ENCODE data around the gene AUP1.

AUP1 gene

DNA sequence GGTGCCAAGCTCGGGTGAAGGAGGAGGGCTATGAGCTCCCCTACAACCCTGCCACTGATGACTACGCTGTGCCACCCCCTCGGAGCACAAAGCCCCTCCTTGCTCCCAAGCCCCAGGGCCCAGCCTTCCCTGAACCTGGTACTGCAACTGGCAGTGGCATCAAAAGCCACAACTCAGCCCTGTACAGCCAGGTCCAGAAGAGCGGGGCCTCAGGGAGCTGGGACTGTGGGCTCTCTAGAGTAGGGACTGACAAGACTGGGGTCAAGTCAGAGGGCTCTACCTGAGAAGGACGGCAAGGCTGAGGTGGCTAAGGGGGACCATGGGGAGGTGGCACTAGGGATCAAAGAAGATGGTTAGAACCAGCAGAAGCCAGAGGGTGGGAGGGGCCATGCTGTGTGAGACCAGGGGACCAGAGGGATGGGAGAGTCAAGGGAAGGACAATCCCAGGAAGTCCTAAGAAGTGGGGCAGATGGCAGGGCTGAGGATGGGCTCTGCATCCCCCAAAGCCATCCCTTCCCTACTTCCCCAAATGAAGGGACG is 27.4 kb upstream of the AUP1 start:
- DNase-seq (ENCODE audit: low spot score), result no peak

DNA sequence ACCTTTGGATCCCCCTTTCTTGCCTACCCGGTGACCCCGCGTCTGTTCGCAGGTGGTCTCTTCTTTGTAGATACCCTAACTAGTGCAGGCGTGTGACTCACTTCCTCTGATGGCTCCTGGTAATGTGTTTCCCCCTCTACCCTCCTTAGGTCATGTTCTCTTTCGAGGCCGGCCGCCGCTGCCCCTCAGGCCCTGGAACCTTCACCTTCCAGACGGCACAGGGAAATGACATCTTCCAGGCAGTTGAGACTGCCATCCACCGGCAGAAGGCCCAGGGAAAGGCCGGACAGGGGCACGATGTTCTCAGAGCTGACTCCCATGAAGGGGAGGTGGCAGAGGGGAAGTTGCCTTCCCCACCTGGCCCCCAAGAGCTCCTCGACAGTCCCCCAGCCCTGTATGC is 26.7 kb upstream of the AUP1 start:
- DNase-seq (ENCODE audit: low spot score), result no peak

DNA sequence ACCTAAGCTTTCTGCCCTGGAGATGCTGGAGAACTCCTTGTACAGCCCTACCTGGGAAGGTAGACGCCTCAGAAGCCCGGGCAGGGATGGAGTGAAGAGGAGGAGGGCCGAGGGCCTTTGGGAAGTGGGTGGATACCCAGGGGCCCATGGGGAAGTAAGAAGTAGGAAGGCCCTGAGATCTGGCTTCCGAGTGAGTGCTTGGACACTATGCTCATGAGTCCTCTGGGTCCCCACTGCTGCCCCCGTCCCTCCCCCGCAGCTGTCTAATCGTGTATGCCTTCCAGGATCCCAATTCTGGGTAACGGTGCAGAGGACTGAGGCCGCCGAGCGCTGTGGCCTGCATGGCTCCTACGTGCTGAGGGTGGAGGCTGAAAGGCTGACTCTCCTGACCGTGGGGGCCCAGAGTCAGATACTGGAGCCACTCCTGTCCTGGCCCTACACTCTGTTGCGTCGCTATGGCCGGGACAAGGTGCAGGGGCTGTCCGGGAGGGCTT is 26.2 kb upstream of the AUP1 start:
- no peak for DNase-seq (ENCODE audit: low spot score)

DNA sequence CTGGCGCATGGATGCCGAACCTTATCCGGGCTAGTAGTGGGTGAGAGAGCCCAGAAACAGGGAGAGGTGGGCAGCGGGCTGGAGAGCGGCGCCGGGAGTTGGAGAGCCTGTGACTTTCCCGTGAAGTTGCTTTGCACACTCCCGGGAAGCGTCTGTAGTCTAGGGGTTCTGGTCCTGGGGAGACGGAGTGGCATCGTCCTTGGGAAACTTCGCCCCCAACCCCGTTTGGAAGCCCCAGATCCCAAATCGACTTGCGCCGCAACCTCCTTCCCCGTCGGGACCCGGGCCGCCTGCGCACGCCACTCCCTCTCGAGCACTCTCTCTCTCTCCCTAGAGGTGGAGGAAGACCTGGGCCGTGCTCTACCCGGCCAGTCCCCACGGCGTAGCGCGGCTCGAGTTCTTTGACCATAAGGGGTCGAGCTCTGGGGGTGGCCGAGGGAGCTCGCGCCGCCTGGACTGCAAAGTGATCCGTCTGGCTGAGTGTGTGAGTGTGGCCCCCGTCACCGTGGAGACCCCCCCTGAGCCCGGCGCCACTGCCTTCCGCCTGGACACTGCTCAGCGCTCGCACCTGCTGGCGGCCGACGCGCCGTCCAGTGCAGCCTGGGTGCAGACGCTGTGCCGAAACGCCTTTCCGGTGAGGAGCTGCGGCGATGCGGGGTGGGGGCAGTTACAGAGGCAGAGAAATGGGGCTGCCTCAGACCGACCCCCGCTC is 25.5 kb upstream of the AUP1 start:
- DNase-seq (ENCODE audit: low spot score), result peak; percentile 18

DNA sequence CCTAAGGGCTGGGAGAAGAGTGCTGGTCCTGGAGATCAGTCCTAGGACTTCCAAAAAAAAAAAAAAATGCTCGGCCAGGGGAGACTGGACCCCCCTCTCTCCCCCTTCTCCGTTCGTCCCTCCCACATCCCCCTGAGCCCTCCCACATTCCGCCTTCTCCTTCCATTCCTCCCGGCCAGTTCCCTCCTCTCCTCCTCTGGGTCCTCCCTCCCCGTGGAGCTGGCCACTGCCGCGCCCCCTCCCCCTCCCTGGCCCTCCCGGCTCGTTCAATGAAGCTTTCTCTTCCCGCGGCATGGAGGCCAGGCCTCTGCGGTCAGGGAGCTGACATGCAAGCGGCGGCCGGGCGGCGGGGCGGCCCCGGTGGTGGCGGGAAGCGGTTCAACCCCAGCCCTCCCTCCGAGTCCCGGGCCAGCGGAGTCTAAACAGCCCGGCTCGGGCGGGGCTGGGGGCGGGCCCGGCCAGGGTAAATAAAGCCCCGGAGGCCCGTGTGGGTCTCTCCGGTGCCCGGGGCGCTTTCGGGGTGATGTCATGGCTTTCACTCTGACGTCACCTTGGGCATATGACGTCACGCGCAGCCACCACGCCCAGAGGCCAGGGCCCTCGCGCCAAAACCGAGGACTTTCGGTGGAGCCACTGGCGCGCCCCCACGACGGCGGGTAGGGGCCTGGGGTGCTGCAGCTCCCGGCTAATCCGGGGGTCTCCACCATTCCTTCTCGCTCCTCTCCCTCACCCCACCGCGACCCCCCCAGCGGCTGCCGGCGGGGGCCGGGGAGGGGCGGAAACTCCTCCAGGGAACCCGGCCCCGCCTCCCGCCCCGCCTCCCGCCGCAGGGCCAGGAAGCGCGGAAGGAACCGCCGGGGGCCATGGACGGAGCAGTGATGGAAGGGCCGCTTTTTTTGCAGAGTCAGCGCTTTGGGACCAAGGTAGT is 24.6 kb upstream of the AUP1 start, which contains the start of the genes DOK1 and LOXL3:
DOK1 (plus strand) TSS at position 829 of the 928 bp plus-strand sequence; CDS start at position 864, 35 bp downstream.
LOXL3 (minus strand) TSS at position 51 of the 928 bp plus-strand sequence. CDS start 1,308 bp downstream, outside the sequence.
- DNase-seq (ENCODE audit: low spot score), result peak; percentile 80

DNA sequence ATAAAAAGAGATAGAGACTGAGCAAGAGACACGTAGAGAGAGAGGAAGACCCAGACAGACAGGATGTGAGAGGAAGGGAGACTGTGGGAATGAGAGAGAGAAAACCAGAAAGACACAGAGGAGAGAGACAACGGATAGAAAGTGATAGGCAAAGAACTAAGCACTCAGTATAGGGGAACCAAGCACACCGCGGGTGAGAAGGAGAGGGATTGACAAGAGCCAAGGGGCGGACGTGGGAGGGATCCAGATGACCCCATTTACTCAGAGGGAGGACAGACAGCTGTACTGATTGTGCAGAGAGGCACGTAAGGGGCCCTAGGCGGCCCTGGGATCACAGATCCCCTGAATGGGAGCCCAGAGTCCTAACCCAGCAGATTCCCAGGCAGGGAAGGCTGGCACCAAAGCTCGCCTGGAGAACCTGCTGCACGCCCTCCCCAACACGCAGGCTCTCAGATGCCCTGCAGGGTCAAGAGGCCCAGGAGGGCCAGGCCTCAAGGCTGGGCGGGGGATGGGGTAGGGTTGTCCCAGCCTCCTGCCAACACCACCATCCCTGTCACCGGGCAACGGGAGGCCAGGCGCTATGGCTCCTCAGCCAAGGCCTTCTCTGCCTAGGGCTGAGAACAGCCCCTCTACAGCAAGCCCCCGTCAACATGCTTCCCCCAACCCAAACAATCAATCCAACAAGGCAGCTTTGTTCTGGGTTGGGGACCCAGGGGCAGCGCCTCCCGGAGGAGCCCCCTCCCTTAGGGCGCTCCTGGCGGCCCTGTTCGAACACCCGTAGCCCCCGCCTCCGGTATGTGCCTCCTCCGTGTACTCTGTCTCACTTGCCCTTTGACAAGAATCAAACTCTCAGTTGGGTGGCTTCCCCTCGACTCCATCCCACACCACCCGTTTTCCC is 23.7 kb upstream of the AUP1 start:
- DNase-seq (ENCODE audit: low spot score), result no peak

DNA sequence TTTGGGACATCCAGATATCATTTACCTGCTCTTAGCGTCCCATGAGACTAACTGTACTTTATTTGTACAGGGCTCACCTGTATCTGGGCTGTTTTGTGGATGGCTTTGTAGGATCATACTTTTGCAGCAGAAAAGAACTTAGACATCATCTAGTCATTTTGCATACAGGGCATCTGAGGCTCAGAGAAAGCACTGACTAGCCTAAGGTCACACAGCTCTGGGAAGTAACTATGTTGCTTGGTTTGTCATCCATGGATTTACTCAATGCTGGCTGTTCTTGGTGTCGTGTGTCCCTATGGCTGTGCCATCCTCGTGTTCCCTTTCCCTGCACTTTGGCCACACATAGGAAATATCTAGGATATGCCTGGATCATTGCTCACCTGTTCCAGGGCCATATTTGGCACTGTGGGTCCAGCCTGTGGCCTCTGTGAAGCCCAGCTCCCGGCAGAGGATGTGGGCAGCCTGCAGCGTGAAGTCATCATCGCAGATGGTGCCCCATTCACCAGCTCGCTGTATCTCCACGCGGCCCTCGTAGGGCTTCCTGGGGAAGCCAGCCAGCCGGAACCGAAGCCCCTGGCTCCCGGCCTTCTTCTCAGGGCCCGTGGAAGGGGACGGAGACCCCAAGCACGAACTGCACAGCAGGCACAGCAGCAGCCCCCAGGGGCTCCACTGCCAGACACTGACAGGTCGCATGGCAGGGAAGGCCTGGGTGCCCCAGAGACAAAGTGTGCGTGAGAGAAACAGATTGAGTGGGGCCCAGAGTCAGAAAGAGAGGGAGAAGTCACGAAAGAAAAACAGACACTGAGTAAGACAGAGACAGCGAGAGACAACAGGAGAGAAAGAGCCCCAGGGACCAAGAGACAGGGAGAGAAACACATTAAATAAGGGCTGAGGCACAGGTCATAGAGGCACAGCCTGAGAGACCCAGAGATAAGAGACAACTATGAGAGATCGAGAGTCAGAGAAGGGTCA is 22.7 kb upstream of the AUP1 start:
- DNase-seq (ENCODE audit: low spot score), result no peak

DNA sequence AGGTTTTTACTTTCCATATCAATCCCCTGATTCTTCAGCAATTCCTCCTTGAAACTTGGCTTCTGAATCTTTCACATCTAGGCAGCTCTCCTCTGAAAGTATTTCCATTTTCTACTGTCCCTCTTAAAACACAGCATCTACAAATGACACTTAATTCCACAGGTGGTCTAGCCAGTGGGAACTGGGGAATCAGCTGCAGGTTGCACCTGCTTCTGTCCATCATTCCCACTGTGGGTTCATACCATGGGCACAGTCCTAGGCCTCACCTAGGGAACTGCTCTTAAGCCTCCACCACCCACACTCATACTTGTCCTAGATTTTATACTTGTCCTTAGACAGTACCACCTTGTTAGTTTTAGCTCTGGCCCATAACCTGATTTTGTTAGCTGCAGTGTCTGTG is 22.0 kb upstream of the AUP1 start:
- no peak for DNase-seq (ENCODE audit: low spot score)

DNA sequence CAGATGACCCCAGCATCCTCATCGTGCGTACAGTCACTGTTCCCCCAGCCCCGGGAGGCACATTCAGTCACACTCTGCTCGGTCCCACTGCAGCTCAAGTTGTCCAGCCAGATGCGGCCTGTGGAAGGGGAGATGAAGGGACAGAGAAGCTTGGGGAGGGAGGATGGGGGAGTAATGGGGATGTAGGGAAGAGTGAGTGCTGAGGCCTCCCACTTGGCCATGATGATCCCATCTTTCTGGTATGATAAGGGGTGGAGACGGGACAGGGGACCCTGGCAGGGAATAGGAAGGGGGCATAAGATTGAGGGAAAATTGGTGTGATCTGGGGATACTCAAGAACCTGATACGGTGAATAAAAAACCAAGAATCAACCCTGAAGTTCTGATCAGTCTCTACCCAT is 20.7 kb upstream of the AUP1 start:
- no peak for DNase-seq (ENCODE audit: low spot score)

DNA sequence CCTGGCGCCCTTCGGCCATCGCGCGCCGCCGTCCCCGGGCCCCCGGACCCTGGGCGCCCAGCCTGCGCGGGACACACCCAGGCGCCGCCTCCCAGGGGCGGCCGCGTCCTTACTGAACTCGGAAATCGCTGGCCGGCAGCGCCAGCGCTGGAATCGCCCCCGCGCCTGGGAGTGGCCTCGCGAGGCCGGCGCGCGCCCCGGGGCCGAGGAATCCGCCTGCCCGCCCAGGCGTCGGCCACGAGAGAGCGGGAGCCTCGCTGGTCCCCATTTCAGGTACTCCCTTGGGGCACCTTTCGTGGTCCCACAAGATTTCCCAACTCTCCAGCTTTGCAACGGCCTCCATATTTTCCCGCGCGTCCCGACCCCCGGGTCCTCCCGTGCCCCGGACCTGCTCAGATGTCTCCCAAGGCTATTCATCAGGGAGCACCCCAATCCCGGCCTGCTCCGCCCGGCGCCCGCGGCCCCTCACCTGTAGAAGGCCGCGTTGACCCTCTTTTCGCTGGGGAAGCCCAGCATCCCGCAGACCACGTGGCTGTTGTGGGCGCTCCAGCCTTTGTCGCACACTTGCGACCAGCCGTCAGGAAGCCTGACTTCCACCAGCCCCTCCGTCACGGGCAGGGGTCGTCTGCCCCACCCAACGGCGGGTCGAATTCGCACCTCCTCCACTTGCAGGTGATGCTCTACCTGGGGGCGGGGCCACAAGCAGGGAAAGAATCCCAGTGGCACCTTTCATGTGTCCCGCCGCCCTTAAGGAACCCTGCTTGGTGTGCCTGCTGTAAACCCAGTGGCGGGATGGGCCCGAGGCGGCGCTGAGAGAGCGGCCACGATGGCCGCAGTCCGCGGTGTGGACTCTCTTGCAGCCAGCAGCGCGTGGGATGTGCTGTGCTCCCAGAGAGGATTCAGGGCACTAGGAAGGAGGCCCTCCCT is 19.7 kb upstream of the AUP1 start:
- no peak for DNase-seq (ENCODE audit: low spot score)

DNA sequence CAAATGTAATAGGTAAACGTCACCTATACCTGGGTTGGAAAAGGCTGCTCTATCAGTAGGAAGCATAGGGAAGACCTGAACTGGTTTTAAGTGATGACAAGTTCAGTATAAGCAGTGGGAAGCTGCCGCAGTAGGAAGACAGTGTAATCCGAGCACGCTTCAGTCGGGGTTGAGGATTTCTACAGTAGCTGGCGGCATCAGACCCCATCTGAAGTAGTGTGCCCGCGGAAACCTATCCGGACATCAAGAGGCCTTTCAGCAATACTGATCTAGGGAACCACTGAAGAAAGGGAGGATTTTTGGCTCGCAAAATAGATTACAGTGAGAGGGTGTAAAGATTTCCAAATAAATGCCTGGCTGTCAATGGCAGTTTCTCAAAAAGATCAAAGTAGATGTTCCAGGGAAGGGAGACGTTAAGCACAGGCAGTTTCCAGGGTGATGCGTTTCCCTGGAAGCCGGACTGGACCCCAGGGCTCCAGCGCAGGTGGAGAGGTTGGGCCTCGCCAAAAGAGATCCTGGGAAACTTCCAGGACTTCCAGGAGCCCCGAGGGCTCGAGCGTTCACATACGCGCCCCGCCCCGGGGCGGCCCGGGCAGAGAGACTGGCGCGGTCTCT is 18.9 kb upstream of the AUP1 start:
- no peak for DNase-seq (ENCODE audit: low spot score)

DNA sequence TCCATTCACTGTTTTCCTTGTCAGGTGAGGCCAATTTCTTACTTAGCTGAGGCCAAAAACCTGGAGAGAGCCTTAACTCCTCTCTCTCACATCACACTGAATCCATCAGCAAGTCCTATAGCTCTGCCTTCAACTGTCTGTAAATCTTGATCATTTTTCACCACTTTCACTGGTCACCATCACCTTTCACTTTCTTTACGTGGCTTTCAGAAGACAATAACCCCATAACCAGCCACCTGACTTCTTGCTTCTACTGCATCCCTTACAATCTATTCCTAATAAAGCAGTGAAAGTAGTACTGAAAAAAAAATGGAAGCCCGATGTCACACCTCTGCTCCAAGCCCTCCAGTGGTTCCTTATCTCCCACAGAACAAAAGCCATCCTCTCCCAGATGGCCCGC is 16.5 kb upstream of the AUP1 start:
- no peak for DNase-seq (ENCODE audit: low spot score)

DNA sequence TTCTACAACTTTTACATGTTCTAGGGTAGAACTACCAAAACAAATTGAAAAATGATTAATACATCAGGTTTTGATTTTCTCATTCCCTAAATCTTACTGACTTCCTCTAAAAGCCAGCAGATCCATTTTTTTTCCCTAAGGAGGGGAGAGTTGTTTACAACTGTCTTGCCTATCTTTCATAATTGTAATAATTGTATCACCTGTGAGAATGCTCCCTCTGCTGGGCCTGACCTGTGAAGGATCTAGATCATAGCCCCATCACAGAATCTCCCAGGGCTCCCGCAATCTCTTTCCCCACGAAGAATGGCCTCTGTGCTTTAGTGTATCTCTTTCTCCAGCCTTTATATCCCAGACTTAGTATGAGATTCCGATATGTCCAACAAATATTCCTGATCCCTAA is 15.1 kb upstream of the AUP1 start:
- DNase-seq (ENCODE audit: low spot score), result peak; percentile 13

DNA sequence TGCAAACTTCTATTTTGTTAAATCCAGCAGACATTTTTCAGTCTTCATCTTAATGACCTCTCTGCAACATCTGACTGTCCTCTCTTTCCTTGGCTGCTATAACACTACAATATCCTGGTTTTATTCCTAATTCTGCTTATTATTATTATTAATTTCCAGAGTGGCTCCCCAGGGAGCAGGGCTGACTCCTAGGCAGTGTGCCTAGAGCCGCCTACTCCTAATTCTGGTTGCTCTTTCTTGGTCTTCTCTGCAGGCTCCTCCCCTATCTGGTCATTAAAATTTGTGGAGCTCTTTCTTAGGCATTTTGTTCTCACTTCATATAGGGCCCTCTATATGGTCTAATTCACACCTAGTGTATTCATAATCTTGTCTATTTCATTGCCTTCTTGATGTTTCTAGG is 13.5 kb upstream of the AUP1 start:
- DNase-seq (ENCODE audit: low spot score), result no peak

DNA sequence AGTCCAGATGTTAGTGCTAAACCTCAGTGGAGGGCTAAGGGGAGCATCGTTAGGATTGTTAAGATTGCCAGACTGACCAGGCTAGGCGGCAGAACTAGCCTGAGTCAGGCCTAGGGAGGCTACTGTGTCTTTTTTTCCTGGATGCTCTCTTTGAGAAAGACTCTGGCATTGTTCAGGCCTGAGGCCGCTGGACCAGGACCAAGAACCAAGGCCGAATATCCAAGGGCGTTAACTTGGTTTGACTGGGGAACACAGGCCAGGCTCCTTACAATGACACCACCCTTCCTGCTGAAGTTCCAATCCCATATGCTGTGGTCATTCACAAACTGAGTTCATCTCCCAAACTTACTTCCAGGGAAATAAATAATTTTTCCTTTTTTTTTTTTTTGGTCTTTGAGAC is 10.8 kb upstream of the AUP1 start:
- DNase-seq (ENCODE audit: low spot score), result no peak

DNA sequence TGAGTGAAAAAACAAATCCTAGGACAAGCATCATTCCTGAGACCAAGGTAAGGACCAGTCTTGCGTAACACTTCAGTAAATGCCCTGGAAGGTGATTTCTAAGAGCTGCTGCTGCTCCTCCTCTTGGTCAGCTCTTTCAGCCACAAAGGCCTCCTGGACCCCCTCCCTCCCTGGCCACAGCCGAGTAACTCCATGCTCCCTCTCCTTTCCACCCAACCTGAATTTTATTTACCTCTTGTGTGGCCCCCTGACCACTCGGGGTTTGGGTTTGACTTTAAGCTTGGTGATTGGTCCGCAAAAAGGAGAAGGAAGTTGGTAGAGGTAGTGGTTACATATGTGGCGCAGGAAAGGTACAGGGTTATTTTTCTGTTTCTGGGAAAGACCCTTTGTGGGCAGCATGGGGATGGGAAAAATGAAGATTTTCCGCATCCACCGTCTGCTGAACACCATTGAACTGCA is 9.4 kb upstream of the AUP1 start:
- no peak for DNase-seq (ENCODE audit: low spot score)

DNA sequence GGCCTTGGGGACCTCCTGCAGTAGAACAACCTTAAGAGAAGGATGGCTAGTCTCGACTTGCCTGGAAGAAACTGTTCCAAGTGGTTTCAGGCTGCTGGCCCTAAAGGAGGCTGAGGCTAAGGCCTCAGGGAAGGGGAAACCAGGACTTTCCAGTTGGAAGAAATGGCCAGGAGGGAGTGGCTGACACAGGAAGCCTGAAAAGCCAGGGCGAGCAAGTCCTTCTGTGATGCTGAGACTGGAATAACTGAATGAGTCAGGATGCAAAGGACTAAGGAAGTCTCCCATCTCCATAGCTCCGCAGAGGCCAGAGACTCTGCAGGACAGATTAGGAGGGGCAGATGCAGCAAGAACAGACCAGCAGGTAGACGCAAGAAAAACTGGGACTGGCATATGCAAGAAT is 7.6 kb upstream of the AUP1 start:
- DNase-seq (ENCODE audit: low spot score), result no peak

DNA sequence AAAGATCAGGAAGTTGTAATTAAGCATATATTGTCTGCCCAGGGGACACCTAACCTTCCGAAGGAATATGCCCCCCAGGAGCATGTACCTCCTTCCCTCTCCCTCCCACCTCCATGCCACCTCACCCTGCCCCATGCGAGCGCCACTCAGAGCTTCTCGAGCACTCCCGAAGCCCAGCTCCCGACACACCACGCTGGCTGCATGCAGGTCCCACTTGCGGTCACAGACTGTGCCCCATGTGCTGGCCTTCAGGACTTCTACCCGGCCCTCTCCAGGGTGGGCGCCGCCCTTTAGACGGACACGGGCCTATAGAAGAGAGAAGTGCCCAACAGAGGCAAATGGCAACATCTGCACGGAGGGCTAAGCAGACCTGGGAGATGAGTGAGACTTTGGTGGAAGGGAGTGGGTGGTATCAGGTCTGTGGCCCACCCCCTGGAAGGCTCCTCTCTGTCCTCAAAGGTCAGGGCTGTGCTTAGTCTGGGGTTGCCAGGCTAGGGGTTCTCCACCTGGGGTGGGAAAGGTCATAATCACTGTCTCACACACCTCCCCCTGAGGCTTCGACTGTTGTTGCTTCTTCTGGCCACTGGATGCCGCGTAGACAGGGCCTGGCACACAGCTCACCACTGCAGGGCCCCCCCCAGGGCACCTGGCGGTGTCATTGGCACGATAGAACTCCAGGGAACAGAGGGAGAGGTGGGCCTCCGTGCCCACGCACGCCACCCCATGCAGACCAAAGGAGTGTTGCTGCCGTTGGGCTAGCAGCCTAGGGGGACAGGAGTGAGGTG is 6.9 kb upstream of the AUP1 start:
- DNase-seq (ENCODE audit: low spot score), result no peak

Data from CD4-positive, alpha-beta T cell treated with Interleukin-15 for 4 hours (primary cell).